Activated naive CD4-positive, alpha-beta T cell treated with anti-CD3 and anti-CD28 coated beads, Interleukin-2, amount 50 U/mL, for 24 hours (primary cell): Measurements from ENCODE around the gene SLC38A6.
"Not testable (repeated sequence)": the region's sequence is repeated elsewhere in the genome, so short reads cannot be mapped to it uniquely, and the experiment has no call there.

Source experiments
- H3K27ac Mint-ChIP-seq: one replicate; pipeline ENCODE4 v1.8.0; 2021; ENCODE audit warnings: mild to moderate bottlenecking, mixed read lengths
- H3K27me3 Mint-ChIP-seq: one replicate; pipeline ENCODE4 v1.8.0; 2021; ENCODE audit warnings: mixed read lengths
- H3K36me3 Mint-ChIP-seq: one replicate; pipeline ENCODE4 v1.8.0; 2021; ENCODE audit warnings: mixed read lengths
- H3K4me1 Mint-ChIP-seq: one replicate; pipeline ENCODE4 v1.8.0; 2021; ENCODE audit warnings: mixed read lengths
- H3K4me3 Mint-ChIP-seq: one replicate; pipeline ENCODE4 v1.8.0; 2021; ENCODE audit warnings: mild to moderate bottlenecking, mixed read lengths
- H3K9me3 Mint-ChIP-seq: one replicate; pipeline ENCODE4 v1.8.0; 2021; ENCODE audit warnings: mixed read lengths

The SLC38A6 gene

DNA sequence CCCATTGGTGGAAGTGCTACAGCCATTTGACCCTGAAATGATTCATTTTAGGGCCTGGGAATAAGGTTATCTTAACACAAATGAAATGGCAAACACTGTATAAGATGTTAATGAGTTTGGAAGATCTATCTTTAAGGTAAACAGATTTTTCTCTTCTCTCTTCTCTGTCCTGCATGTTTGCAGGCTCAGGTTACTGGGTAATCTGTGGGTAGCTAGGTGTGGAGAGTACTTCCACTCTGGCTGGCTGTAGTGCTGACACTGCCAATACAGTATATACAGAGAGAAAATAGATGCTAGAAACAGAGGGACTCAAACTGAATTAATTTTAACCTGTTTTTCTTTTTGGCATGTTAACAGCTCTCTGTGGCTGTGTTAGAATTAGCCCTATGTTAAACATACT, 84.6 kb downstream of the SLC38A6 start:
- Mint-ChIP-seq H3K4me1 (no peaks in the 10 kb centered on the region), H3K36me3 (peaks cover 19% of the 10 kb centered on the region), H3K9me3 (peaks cover 7% of the 10 kb centered on the region), H3K4me3 (no peak overlapping the region), H3K27ac (no peak overlapping the region), H3K27me3 (no peaks in the 10 kb centered on the region)

DNA sequence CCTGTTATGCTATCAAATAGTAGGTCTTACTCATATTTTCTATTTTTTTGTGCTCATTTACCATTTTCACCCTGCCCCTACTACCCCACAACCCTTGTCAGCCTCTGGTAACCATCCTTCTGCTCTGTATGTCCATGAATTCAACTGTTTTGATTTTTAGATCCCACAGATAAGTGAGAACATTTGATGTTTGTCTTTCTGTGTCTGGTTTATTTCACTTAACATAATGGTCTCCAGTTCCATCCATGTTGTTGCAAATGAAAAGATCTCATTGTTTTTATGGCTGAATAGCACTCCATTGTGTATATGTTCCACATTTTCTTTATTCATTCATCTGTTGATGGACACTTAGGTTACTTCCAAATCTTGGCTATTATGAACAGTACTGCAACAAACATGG, 91.4 kb downstream of the SLC38A6 start:
- H3K4me3 Mint-ChIP-seq, H3K27ac Mint-ChIP-seq, H3K4me1 Mint-ChIP-seq, H3K27me3 Mint-ChIP-seq, H3K9me3 Mint-ChIP-seq: not testable (repeated sequence)
- H3K36me3 Mint-ChIP-seq, result peaks cover 20% of the 10 kb centered on the region

DNA sequence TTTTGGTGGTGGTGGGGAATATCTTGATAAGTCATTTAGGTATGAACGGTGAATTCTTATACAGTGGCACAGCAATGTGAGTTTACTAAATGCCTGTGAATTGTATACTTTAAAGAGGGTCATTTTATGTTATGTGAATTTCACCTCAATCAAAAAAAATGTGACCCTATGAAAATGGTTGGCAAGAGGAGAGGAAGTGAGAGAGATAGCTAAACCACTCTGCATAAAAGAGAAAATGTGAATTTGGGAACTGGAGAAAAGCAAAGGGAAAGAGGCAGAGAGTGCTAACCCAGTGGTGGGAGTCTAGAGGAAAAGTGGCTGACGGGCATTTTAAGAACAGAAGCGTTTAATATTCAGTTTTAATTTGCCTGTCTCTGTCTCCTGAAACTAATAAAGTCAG, 93.8 kb downstream of the SLC38A6 start:
- H3K27me3 Mint-ChIP-seq, result no peaks in the 10 kb centered on the region
- H3K4me3 Mint-ChIP-seq, result no peak overlapping the region
- peaks cover 5% of the 10 kb centered on the region for H3K9me3 Mint-ChIP-seq
- peak overlapping the region; percentile 69 for H3K27ac Mint-ChIP-seq
- peaks cover 21% of the 10 kb centered on the region for H3K36me3 Mint-ChIP-seq
- no peaks in the 10 kb centered on the region for H3K4me1 Mint-ChIP-seq

DNA sequence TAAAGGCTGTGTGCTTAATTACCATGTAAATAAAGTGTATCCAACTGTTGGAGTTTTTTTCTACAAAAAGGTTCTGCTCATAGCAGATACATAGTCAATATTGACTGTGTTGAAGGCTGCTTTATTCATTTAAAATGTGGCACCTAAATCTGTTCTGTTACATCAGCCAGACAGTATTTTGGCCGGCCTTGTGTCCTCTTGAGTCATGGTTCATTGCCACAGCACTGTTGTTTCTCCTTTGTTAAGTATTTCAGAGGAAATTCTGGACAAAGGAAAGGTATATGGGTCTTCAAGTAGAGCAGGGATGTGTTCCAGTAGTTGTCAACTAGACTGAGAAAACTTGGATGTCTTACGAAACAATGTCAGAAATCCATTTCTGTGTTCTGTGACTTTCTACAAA, 95.5 kb downstream of the SLC38A6 start:
- H3K36me3 Mint-ChIP-seq, result peaks cover 16% of the 10 kb centered on the region
- no peaks in the 10 kb centered on the region for H3K4me1 Mint-ChIP-seq
- no peaks in the 10 kb centered on the region for H3K27me3 Mint-ChIP-seq
- no peaks in the 10 kb centered on the region for H3K9me3 Mint-ChIP-seq
- no peak overlapping the region for H3K4me3 Mint-ChIP-seq
- H3K27ac Mint-ChIP-seq, result no peak overlapping the region

DNA sequence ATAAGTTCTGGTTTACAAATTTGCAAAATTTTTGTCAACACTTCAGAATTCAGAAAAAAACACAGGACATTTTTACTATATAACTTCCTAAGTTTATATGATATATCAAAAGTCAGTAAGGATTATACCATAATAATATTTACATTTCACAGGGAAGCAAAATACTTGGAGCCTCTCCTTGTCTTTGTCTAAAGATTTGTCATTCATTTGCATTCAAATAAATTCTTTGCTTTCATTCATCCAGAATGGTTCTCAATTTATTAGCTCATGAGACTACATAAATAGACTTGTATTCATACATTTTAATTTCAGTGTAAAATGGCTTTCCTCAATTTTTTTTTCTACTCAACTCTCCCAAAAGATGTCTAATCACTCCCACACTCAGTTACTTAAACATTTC, 96.4 kb downstream of the SLC38A6 start:
- Mint-ChIP-seq H3K27ac (no peak overlapping the region), H3K4me1 (no peaks in the 10 kb centered on the region), H3K4me3 (no peak overlapping the region), H3K36me3 (peaks cover 14% of the 10 kb centered on the region), H3K27me3 (no peaks in the 10 kb centered on the region), H3K9me3 (no peaks in the 10 kb centered on the region)

DNA sequence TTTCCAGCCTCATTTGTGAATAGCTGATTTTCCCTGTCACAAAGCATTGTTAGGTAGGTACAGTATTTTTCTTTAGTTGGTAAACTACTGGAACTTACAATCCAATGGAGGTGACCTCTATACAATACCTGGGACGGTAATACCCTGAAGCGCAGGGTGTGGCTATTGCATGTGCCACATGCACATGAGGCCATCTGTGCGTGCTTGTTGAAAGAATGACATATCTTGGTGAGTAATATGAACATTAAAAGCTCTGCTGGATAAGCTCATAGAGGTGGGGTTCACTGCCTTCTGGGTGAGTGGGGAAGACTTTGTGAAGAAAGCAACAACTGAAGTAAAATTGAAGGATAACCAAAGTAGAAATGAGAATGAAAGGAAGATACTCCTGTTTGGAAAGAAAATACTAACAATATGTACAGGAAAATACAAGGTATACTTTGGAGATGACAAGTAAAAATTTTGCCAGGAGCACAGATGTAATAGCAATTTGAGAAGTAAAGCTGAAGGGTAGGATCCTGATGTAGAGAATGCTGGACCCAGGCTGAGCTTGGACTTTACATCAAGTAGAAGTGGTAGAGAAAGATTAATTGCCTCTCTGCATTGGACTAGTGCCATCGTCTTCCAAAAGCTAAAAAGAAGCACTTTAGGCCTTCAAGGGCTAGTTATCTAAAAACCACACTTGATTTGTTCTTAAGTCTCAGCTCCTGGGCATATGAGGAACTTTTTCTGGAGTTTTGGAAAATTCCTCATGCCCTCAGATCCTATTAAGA, 97.1 kb downstream of the SLC38A6 start:
- H3K27ac Mint-ChIP-seq, result no peak overlapping the region
- H3K9me3 Mint-ChIP-seq, result no peaks in the 10 kb centered on the region
- H3K27me3 Mint-ChIP-seq, result no peaks in the 10 kb centered on the region
- H3K36me3 Mint-ChIP-seq, result peaks cover 11% of the 10 kb centered on the region
- no peak overlapping the region for H3K4me3 Mint-ChIP-seq
- no peaks in the 10 kb centered on the region for H3K4me1 Mint-ChIP-seq

DNA sequence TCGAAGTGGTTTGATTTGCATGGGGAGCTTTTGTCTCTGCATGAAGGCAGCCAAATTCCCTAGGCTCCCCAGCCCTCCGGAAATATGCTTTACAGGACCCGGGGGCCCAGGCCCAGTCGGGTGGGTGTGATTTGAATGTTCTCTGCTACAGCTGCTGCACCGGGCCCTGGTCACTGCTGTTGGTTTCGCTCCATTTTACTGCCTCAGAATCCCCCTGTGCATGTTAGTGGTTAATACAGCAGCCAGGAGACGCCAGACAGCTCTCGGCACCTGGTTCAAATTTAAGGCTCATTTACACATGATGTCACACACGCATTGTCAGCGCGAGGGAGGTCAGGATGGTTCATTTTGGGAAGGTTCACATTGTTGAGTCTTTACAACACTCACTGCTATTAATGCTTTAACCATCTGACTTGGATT, 99.6 kb downstream of the SLC38A6 start:
- Mint-ChIP-seq H3K27me3 (no peaks in the 10 kb centered on the region), H3K9me3 (peaks cover 16% of the 10 kb centered on the region), H3K27ac (no peak overlapping the region), H3K4me3 (no peak overlapping the region), H3K4me1 (no peaks in the 10 kb centered on the region), H3K36me3 (peaks cover 27% of the 10 kb centered on the region)

DNA sequence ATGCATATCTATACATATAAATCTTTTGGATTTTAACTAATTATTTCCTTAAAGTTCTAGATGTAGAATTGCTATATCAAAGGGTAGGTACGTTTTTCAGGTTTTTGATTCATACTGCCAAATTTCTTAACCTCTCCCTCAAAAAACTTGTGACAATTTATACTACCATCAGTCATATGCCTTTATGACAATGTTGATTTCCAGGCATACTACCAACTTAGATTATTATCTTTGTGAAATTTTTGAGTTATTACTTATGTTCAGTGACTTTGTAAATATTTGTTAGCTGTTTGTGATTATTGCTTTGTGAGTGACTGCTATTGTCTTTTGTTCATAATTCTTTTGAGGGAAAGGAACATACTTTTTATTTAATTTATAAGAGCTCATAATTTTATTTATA, 107.0 kb downstream of the SLC38A6 start:
- Mint-ChIP-seq H3K4me3 (no peak overlapping the region), H3K36me3 (peaks cover 23% of the 10 kb centered on the region), H3K27ac (no peak overlapping the region), H3K9me3 (peaks cover 23% of the 10 kb centered on the region), H3K4me1 (no peaks in the 10 kb centered on the region), H3K27me3 (no peaks in the 10 kb centered on the region)

DNA sequence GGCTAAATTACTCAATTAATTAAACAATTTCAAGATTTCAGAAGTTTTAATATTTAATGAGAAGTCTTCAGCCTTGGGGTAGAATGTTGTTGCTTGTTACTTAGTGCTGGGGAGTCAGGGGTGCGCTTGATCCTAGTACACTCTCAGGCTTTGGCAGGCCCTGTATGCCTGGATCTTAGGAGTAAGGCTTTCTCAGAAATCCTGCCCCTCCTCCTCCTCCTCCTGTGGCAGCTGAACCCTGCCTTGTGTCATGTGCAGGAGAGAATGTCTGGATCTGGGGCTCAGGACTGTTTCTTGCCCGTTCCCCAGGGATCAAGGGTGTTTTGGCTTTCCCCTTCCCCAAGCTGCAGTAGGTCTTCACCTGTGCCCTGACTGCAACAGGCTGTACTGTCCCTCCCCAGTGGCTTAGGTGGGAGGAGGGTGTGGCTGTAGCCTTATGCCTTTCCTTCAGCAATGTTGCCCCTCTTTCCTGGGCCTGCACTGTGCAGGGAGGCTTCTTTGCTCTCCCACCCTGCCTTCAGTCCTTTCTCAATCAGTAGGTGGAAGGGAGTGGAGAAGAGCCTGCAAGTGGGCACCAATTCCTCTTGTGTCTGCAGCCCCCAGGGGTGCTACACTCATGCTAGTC, 108.2 kb downstream of the SLC38A6 start:
- H3K27ac Mint-ChIP-seq, result no peak overlapping the region
- H3K36me3 Mint-ChIP-seq, result peaks cover 18% of the 10 kb centered on the region
- no peaks in the 10 kb centered on the region for H3K4me1 Mint-ChIP-seq
- H3K4me3 Mint-ChIP-seq, result no peak overlapping the region
- peaks cover 19% of the 10 kb centered on the region for H3K9me3 Mint-ChIP-seq
- H3K27me3 Mint-ChIP-seq, result no peaks in the 10 kb centered on the region

DNA sequence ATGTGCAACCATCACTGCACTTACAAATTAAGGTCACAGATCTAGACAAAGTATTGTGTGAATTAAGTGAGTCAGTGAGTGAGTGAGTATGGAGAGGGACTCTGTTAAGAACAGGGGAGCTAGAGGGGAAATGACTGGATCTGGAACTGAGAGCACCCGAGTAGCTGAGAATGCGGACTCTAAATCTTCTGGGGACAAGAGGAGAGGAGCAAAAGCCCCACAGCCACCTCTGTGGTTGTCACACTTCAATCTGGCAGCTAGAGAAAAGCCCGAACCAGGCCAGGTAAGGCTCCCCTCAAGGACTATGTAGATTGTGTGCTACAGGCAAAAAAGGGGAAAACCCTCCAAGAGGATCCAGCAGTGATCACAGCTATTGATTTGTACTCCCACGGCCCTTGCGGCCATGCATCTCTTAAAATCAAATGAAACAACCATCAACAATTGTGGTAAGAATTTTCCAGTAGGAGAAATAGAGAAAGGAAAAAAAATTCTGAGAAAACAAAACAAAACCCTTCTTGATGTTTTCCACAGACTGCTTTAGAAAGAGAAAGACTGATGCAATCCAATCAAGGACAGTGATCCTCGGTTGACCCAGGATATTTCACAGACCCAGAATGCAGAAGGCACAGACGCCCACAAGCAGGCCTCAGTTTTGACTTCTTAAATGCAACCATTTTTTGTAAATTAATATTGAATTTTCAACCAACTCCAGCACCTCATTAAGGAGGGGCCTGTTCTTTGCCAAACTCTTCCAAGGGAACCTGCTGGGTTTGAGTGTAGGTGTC, 109.6 kb downstream of the SLC38A6 start:
- Mint-ChIP-seq H3K27me3 (no peaks in the 10 kb centered on the region), H3K27ac (no peak overlapping the region), H3K9me3 (peaks cover 7% of the 10 kb centered on the region), H3K4me3 (no peak overlapping the region), H3K4me1 (no peaks in the 10 kb centered on the region), H3K36me3 (peaks cover 10% of the 10 kb centered on the region)

DNA sequence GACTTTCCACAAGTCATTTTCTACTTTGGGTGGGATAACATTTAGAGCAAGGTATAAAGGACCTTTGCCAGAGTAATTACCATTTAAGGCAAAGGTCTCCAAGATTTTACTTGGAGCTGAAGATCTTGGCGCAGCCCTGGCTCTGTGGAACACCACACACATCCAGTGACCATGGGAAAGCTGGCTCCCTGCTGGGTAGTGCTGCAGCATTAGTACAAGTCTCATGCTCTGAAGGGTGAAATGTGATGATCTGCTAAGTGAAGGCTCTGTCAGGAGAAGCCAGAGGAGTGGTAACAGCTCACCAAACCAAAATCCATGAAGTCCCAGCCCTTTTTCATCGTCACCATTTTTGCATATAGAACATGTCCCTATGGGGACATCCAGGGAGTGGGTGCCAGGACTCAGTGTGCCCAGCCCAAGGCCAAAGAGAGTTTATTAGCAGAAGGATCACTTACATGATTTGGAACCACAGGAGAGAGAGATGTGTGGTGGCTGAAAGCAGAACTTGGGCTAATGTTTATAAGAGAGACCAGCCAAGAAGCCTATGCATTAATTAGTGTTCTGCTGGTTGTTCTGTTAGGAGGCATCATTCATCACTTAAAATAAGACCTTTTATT, 110.7 kb downstream of the SLC38A6 start:
- no peak overlapping the region for H3K4me3 Mint-ChIP-seq
- H3K27me3 Mint-ChIP-seq, result no peaks in the 10 kb centered on the region
- H3K4me1 Mint-ChIP-seq, result no peaks in the 10 kb centered on the region
- peaks cover 13% of the 10 kb centered on the region for H3K36me3 Mint-ChIP-seq
- no peaks in the 10 kb centered on the region for H3K9me3 Mint-ChIP-seq
- no peak overlapping the region for H3K27ac Mint-ChIP-seq

DNA sequence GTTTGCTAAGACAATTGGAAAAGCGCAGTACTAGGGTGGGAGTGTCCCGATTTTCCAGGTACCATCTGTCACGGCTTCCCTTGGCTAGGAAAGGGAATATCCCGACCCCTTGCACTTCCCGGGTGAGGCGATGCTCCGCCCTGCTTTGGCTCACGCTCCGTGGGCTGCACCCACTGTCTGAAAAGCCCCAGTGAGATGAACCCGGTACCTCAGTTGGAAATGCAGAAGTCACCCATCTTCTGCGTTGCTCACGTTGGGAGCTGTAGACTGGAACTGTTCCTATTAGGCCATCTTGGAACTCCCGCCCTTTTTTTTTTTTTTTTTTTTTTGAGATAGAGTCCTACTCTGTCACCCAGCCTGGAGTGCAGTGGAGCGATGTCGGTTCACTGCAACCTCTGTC, 117.1 kb downstream of the SLC38A6 start:
- not testable (repeated sequence) for H3K4me1 Mint-ChIP-seq, H3K4me3 Mint-ChIP-seq, H3K27ac Mint-ChIP-seq, H3K9me3 Mint-ChIP-seq, H3K27me3 Mint-ChIP-seq
- H3K36me3 Mint-ChIP-seq, result peaks cover 18% of the 10 kb centered on the region

DNA sequence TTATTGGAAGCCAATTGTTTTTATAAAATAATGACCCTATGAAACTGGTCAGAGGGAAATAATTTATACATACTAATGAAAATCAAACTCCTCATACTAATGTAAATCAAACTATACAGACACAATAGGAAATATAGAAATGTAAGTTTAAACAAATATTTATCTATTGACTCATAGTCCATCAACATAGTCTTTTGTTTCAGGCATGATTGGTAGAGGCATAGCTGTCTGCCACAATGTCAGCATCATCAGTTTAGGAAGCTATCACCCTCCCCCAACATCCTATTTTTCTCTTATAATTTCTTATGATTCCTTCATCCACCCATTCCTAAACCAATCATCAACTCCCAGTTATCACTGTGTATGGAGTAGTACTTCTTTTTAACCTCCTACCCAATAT, 117.7 kb downstream of the SLC38A6 start:
- H3K4me3 Mint-ChIP-seq, result no peak overlapping the region
- no peaks in the 10 kb centered on the region for H3K9me3 Mint-ChIP-seq
- peaks cover 20% of the 10 kb centered on the region for H3K36me3 Mint-ChIP-seq
- no peaks in the 10 kb centered on the region for H3K27me3 Mint-ChIP-seq
- H3K4me1 Mint-ChIP-seq, result peaks cover 4% of the 10 kb centered on the region
- no peak overlapping the region for H3K27ac Mint-ChIP-seq

DNA sequence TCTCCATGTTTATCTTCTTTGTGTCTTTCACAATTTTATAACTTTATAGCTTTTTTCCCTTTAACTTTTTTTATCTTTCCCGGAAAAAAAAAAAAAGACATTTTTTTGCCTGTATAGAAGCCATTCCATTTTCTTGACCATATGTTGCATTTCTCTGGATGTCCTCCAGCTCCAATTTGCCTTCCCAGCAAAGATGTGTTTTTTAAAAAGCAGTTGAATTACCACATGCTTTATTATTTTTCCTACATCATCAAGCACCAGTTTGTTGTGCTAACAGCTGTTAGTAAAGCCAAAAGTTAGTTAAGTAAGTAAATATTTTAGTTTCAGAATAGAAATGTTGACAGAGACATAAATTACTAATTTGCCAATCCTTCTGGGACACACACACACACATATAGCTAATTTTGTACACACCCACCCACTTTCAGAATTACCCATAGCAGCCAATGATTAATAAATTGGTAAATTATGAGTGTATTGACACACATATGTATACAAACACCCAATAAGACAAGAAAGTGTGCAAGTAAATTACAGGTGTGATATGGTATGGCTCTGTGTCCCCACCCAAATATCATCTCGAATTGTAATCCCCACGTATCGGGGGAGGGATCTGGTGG, 118.3 kb downstream of the SLC38A6 start:
- Mint-ChIP-seq H3K4me1 (peaks cover 4% of the 10 kb centered on the region), H3K36me3 (peaks cover 17% of the 10 kb centered on the region), H3K9me3 (no peaks in the 10 kb centered on the region), H3K4me3 (no peak overlapping the region), H3K27me3 (no peaks in the 10 kb centered on the region), H3K27ac (no peak overlapping the region)

DNA sequence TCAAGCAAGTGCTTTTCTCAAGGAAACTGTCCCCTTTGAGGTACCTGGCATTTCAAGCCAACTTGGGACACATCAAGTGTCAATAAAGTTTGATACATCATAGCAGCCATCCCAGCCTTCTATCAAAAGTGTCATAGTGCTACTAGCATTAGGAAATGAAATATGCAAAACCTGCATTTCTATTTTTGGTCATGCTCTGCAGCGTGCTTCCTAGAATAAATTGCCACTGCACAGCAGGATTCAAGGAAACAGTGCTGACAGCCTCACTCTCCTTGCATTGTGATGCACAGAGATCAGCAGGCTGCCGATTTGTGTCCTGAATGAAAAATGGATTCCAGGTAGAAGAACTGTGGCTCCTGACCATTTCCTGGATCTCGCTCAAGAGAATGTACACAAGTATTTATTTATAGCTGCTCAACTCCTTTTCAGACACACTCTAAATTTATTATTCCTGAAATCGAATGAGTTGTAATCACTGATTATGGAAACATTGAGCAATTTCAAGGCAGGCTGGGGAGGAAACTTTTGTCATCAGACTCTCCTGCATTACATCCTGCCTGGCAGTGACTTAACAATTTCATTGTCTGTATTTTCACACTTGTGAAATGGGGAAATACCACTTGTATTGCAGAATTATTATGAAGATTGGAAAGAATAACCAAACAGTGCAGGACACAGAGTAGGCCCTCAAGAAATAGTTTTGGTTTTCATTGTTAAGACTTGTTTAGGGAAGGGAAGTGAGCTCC, 120.9 kb downstream of the SLC38A6 start:
- H3K4me1 Mint-ChIP-seq, result peaks cover 4% of the 10 kb centered on the region
- H3K27me3 Mint-ChIP-seq, result no peaks in the 10 kb centered on the region
- no peaks in the 10 kb centered on the region for H3K9me3 Mint-ChIP-seq
- peaks cover 5% of the 10 kb centered on the region for H3K36me3 Mint-ChIP-seq
- no peak overlapping the region for H3K4me3 Mint-ChIP-seq
- no peak overlapping the region for H3K27ac Mint-ChIP-seq
